A673 (cell line): ENCODE results near the gene TRAF7.

Source experiments
- EZH2 ChIP-seq: fragments of 200-600 bp; sonication (generic); IDR thresholded peaks from 2 replicates; pipeline ENCODE4 v1.6.1; 2017; ENCODE audit warnings: borderline replicate concordance, low read depth, mild to moderate bottlenecking, mixed read lengths, antibody characterized with exemption, low read length; ENCODE audit not compliant: poor library complexity, severe bottlenecking
- TF ChIP-seq, protein P1 (sequence below): fragments of 300-800, 200-600 bp; sonication (generic); conservative IDR thresholded peaks from 2 replicates; pipeline ENCODE4 v1.5.1; 2017; ENCODE audit warnings: low read depth, mild to moderate bottlenecking, antibody characterized with exemption, low read length, moderate library complexity, mixed read lengths

DNA sequence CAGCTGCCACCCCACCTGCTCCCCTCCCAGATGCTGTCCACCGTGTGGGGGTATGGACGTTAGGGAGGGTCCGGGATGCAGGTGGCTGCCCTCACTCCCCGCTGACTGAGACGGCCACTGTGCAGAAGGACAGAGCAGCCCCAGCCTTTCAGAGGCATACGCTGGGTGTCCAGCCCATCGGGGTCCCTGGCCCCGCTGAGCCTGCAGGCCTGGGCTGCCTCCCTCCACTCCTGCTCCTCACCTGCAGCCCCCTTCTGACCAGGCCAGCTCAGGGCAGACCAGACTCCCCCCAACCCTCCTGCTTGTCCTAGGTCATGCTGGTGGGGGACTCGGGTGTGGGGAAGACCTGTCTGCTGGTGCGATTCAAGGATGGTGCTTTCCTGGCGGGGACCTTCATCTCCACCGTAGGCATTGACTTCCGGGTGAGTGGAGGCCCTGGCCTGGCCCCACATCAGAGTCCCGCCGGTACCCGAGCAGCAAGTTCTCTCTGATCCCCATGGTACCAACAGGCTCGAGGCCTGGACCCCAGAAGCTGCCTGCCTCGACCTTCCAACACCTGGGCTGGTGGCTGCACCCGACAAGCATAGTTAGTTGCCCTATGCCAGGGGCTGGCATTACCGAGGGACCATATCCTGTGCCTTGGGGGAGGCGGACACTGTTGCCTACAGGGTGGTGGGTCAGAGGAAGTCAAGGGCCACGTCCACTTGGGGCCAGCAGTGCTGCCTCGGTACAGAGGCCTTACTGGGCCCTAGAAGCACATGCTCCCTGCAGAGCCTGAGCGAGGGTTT lies 5.8 kb upstream of the TRAF7 start:
- TF ChIP-seq, protein P1, sequence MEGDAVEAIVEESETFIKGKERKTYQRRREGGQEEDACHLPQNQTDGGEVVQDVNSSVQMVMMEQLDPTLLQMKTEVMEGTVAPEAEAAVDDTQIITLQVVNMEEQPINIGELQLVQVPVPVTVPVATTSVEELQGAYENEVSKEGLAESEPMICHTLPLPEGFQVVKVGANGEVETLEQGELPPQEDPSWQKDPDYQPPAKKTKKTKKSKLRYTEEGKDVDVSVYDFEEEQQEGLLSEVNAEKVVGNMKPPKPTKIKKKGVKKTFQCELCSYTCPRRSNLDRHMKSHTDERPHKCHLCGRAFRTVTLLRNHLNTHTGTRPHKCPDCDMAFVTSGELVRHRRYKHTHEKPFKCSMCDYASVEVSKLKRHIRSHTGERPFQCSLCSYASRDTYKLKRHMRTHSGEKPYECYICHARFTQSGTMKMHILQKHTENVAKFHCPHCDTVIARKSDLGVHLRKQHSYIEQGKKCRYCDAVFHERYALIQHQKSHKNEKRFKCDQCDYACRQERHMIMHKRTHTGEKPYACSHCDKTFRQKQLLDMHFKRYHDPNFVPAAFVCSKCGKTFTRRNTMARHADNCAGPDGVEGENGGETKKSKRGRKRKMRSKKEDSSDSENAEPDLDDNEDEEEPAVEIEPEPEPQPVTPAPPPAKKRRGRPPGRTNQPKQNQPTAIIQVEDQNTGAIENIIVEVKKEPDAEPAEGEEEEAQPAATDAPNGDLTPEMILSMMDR: no peak
- TF ChIP-seq EZH2: no peak
